ENCODE results near the gene PTPN9.
"Not testable (repeated sequence)": the region's sequence is repeated elsewhere in the genome, so short reads cannot be mapped to it uniquely, and the experiment has no call there.

The PTPN9 gene

DNA sequence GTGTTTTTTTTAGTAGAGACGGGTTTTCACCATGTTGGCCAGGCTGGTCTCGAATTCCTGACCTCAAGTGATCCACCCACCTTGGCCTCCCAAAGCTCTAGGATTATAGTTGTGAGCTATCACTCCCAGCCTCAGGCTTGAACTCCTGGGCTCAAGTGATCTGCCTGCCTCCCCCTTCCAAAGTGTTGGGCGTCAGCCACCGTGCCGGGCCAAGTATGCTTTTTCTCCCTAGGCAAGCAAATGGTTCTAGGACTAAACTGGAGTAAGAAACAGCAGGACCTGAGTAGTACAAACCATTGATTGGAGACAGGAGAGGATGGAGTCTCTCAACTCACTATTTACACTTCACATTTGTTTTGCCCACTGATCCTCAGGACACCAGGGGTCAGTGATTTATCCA, 4.6 kb upstream of the PTPN9 start:
- no peak for DNase-seq

DNA sequence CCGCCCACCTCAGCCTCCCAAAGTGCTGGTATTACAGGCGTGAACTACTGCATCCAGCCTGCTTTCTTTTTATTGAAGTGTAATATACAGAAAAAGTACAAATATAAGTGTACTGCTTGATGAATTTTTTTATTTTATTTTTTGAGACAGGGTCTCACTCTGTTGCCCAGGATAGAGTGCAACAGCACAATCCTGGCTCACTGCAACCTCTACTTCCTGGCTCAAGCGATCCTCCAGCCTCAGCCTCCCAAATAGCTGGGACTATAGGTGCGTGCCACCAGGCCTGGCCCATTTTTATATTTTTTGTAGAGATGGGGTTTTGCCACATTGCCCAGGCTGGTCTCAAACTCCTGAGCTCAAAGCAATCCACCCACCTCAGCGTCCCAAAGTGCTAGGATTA, 3.8 kb upstream of the PTPN9 start:
- DNase-seq, result not testable (repeated sequence)

DNA sequence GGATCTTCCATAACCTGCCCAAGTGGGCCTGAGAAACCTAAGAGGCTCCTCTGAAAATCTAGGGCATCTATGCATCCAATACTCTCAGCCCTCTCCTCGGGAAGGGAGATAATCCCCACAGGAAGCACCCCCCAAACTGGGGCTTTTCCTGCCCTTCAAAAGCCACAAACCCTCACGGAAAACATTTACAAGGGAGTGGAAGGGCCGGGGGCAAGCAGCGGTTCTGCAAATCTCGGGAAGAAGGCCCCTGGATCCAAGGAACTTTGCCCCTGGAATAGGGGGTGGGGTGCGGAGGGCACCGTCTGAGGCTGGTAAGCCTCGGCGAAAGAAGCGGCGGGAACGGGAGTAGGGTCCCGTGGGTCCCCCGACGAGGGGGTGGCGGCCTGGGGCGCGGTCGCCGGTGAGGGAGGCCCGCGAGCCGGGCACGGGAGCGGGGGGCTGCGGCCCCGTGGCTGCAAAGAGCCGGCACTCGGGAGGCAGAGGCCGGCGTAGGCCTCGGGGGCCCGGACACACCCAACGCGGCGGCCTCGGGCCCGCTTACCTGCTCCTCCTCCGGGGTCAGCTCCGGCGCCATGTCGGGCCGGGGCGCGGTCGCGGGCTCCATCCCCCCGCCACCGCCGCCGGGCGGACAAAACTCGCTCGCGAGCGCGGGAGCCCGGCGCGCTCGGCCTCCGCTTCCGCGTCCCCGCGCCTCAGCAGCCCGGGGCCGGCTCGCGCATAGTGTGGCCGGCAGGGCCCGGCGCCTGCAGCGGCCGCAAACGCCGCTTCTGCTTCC, 755 bp downstream of the PTPN9 start:
- DNase-seq, result peak in 14 of 56 donors; percentile 25 to 56 (median 33)

DNA sequence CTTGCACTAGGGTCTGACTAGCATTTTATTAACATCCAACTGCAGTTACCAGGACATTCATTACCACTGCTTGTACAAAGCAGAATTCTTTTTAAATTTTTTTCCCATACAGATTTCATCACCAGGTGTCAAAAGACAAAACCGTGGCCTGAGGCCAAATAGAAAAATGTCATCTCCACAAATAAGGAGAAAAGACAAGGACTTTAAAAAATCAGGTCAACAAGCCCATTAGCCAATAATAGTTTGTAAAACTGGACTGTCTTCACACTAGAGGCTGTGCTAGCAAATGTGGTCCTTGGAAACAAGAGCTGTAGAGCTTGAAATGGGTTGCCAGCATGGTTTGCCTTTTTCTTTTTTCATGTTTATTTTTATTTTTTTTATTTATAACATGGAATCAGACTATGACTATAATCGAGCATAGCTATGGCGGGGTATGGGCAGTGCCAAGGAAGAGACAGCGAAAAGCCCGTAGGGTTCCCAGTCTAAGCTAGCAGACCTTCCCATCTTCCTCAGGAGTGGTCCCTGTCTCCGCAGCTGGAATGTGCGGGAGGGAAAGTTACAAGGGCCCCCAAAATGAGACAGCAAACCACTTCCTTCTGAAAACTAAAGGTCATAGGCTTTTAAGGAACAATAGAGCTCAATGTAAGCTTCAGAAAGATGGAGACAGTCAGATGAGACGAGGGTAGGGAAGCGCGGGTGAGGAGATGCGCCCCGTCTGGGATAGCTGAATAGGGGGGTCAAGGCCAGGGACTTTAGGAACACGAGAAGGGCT, 1.5 kb downstream of the PTPN9 start:
- peak in 10 of 56 donors; percentile 15 to 55 (median 20) for DNase-seq

DNA sequence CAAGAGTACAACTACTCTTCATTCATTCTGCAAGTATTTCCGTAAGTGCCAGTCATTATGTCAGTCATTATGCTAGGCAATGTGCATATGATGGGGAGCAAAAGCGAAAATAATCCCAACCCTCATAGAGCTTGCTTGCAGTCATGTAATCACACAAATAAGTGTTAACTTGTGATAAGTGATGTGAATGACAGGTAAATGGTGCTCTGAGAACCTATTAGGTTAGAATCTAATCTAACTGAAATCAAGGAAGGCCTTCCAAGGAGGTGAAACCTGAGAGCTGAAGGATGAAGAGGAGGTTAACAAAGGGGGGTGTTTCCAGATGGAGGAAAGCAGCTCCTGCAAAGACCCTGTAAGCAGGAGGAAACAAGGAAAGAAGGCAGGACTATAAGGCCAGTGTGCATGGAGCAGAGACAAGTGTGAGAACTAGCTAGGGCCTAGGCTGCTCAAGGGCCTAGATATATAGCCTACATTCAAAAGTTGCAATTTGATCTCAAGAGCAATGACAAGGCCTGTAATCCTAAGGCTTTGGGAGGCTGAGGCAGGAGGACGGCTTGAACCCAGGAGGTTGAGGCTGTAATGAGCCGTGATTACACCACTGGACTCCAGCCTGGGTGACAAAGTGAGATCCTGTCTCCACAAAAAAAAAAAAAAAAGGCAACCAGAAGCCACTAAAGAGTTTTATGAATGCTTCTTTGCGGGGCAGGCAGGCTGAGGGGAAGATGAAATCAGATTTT, 5.3 kb downstream of the PTPN9 start:
- DNase-seq, result no peak

DNA sequence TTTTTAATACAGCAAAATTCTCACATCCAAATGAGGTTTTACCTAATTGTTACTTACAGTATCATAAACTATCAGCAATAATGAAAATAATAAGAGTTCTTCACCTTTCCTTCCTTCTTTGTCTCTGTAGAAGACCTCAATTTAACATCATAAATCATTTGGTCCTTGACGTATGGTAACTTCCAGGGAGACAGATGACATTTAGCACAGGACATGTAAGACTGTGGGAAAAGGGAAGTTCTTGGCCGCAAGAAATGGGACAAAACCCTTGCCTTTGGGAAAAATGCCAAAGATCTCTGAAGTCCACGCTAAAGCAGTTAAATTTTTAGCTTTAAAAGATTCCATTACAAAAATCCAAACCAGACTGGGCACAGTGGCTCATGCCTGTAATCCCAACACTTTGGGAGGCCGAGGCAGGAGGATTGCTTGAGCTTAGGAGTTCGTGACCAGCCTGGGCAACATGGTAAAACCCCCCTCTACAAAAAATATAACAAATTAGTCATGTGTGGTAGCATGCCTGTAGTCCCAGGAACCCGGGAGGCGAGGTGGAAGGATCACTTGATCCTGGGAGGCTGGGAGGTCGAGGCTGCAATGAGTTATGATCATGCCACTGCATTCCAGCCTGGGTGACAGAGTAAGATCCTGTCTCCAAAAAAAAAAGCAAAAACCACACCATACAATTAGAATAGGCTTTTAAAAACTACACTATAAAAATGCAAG, 8.8 kb downstream of the PTPN9 start:
- DNase-seq, result no peak

DNA sequence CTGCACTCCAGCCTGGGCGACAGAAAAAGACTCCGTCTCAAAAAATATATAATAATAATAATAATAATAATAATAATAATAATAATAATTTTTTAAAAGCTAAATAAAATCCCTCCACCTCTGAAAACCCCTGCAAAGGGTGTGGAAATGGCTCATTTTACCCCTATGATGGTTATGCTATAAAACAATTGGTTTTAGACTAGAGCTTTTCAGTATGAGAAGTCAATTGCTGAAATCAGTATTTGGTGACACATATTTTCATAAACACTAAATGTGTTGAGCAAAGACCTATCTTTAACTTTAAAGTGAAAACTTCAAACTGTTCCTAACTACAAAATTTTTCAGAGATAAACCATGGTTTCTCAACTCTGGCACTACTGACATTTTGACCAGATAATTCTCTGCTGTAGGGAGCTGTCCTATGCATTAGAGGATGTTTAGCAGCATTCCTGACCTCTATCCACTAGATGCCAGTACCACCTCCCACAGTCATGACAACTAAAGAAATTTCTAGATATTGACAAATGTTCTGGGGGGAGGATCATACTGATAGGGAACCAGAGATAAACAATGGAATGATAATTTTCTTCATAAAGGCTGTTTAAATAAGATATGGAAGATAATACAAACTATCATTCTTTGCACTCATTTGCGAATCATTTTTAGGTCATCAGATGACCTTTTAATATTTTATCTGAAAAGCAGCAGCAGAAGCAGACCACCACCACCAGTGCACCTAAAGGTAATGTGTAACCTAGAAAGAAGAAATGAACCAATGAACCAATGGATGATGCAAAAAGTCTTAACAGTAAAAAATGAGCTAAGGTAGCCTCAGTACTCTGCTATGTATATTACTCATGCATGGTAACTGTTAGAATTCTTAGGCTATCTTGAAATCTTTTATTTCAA, 13.8 kb downstream of the PTPN9 start:
- DNase-seq, result no peak

DNA sequence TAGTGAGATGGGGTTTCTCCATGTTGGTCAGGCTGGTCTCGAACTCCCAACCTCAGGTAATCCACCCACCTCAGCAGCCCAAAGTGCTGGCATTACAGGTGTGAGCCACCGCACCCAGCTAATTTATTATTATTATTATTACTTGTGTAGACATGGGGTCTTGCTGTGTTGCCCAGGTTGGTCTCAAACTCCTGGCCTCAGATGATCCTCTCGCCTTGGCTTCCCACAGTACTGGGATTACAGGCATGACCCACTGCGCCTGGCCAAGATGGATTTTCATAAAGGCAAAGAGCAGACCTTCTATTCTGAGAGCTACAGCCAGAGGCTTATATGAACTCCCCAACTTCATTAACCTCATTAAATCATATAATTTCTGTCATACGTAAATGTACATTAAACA, 17.2 kb downstream of the PTPN9 start:
- DNase-seq, result no peak

DNA sequence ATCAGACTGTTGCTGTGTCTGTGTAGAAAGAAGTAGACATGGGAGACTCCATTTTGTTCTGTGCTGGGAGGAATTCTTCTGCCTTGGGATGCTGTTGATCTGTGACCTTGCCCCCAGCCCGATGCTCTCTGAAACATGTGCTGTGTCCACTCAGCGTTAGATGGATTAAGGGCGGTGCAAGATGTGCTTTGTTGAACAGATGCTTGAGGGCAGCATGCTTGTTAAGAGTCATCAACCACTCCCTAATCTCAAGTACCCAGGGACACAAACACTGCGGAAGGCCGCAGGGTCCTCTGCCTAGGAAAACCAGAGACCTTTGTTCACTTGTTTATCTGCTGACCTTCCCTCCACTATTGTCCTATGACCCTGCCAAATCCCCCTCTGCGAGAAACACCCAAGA, 19.8 kb downstream of the PTPN9 start:
- DNase-seq, result not testable (repeated sequence)

DNA sequence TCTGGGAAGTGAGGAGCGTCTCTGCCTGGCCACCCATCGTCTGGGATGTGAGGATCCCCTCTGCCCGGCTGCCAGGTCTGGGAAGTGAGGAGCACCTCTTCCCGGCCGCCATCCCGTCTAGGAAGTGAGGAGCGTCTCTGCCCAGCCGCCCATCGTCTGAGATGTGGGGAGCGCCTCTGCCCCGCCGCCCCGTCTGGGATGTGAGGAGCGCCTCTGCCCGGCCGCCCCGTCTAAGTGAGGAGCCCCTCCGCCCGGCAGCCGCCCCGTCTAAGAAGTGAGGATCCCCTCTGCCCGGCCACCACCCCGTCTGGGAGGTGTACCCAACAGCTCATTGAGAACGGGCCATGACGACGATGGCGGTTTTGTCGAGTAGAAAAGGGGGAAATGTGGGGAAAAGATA, 20.2 kb downstream of the PTPN9 start:
- not testable (repeated sequence) for DNase-seq

DNA sequence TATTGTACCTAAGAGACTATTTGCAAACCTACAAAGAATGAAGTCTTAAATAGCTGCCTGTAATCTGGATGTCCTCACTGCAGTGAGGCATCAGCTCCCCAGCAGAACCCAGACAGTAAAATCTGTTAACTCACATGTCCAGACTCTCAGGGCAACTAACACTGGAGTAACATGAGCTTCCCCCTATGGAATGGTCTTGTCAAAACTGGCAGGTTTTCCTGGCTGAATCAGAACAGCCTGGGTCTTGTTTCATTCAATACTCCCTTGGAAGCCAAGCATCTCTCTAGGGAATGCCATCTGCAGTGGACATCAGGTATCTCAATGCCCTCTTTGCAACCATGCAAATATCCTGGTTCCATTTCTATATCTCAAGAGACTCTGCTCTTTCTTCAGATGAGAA, 24.4 kb downstream of the PTPN9 start:
- no peak for DNase-seq

DNA sequence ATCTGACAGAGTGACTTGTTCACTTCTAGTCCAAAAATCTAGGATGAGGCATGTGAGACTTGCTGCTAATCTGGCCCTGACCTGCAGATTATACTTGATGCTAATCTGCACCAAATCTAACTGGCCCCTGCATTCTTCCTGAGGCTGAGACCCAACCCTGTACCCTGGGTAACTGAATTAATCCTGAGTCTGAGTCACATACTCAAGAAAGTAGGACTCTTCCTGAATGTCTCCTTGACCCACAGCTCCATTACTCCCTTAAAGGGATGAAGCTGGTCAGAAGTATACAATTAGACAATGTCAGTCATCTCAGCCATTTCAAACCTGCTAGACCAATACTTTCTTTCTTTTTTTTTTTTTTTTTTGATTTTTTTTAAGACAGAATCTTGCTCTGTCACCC, 25.5 kb downstream of the PTPN9 start:
- DNase-seq, result no peak

DNA sequence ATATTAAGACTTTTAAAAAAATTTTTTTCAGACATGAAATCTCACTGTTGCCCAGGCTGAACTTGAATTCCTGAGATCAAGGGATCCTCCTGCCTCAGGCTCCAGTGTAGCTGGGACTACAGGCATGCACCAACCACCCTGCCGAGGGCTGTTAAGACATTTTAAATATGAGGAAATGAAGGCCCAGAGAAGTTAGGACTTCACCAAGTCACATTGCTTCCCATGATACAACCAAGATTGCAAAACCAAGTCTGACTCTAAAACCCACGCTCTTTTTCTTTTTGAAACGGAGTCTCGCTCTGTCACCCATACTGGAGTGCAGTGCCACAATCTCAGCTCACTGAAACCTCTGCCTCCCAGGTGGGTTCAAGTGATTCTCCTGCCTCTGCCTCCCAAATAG, 28.0 kb downstream of the PTPN9 start:
- no peak for DNase-seq

DNA sequence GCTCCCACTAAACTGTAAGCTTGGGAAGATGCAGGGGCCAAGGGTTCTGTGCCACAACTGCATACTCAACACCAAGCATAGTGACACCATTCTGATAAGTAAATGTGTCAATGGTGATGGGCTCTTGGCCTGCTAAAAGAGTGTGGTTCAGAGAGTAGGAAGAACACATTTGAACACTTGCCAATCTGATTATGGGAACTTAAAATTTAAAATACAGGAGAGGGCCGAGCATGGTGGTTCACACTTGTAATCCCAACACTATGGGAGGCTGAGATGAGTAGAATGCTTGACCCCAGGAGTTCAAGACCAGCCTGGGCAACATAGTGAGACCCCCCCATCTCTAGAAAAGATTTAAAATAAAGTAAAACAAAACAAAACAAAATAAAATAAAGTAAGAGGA, 34.1 kb downstream of the PTPN9 start:
- no peak for DNase-seq

DNA sequence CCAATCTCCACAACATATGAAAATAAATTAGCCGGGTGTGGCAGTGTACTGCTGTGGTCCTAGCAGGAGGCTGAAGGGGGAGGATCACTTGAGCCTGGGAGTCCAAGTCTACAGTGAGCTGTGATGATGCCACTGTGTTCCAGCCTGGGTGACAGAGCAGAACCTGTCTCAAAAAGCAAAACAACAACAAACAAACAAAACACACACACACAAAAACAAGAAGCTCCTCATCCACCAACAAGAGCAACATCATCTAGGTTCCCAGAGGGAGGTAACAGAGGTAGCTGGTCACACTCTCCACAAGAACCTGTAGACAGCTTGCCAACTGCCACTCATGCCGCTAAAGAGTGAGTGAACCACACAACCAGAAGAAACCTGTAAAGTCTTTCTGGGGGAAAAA, 34.8 kb downstream of the PTPN9 start:
- no peak for DNase-seq

DNA sequence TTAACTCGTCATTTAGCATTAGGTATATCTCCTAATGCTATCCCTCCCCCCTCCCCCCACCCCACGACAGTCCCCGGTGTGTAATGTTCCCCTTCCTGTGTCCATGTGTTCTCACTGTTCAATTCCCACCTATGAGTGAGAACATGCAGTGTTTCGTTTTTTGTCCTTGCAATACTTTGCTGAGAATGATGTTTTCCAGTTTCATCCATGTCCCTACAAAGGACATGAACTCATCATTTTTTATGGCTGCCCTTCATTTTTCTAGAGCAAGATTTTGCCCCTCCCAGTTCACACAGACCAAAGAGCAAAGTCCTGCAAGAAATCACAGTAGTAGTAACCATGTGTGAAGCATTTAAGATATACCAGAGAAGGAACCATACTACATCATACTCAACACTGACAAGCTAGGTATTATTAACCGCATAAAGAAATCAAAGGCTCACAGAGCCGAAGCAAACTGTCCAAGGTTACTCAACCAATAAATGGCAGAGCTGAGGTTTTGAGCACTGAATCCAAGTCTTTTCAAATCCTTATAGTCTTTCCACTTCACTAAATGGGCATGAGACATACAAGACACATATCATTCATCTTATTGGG, 36.1 kb downstream of the PTPN9 start:
- not testable (repeated sequence) for DNase-seq

DNA sequence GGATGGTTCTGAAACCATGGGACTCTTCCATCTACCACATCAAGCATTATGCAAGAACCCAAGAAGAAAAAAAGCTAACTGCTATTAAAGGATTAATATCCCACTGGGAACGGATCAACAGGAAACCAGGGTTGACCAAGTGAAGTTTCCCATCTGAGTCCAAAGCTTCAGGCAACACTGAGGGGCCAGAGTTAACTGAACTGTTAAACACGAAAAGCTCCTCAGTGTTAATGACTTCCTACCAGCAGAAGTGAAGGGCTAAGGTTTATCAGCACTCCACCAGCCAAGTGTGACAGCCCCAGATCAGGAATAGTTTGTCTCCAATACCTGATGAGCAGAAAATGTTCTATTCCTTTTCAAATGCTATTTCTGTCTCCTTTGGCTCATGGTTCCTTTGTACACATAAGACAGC, 36.7 kb downstream of the PTPN9 start:
- DNase-seq, result peak in 3 of 56 donors; percentile 2 to 10 (median 4)

DNA sequence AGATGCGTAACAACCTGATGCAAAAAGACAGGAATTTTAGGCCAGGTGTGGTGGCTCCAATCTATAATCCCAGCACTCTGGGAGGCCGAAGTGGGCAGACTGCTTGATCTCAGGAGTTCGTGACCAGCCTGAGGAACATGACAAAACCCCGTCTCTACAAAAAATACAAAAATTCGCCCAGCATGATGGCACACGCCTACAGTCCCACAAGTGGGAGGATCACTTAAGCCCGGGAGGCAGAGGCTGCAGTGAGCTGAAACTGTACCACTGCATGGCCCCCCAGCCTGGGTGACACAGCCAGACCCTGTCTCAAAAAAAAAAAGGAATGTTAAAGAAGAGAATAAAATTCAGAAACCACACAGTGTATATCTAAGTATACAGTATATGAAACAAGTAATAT, 40.7 kb downstream of the PTPN9 start:
- DNase-seq, result no peak

DNA sequence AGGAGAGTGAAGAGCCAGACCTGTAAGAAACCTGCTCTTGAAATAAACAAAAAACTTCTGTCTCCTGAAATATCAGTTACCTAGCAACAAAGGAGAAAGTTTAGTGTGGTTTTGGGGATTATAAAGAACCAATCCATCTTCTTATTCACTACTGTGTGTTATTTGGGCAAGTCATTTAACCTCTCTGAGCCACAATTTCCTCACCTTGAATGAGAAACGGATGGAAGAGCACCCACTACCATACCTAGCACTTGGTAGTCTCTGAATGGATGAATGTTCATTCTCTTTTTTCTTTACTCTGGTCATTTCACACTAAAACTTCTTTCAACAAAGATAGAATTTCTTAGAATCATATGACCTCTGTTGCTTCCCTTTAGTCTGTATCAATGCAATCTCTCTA, 45.2 kb downstream of the PTPN9 start:
- DNase-seq, result no peak

Data from amygdala (tissue), 56 donors.